LNCaP clone FGC (cell line): ENCODE data around the gene ALPG.
"Not testable (repeated sequence)": the region's sequence is repeated elsewhere in the genome, so short reads cannot be mapped to it uniquely, and the experiment has no call there.

ENCODE experiments used
- DNase-seq: peaks from one replicate; pipeline ENCODE4 v3.0.0-alpha.2; 2011; ENCODE audit warnings: low read depth
- H3K4me3 ChIP-seq: 2 replicates; pipeline ENCODE4 v1.5.1; 2011; ENCODE audit warnings: mild to moderate bottlenecking, low read depth, low read length, control low read depth
- CTCF ChIP-seq: IDR thresholded peaks from 2 replicates; pipeline ENCODE4 v1.5.1; 2012; ENCODE audit warnings: mild to moderate bottlenecking; ENCODE audit not compliant: control insufficient read depth, insufficient read depth; ENCODE audit errors: extremely low read depth

Gene ALPG

GRCh38 chr2:232444409-232445148 is 37.9 kb downstream of the ALPG start:
- no peak overlapping the region for H3K4me3 ChIP-seq
- peak; percentile 56 for TF ChIP-seq CTCF
- DNase-seq, result no peak

DNA sequence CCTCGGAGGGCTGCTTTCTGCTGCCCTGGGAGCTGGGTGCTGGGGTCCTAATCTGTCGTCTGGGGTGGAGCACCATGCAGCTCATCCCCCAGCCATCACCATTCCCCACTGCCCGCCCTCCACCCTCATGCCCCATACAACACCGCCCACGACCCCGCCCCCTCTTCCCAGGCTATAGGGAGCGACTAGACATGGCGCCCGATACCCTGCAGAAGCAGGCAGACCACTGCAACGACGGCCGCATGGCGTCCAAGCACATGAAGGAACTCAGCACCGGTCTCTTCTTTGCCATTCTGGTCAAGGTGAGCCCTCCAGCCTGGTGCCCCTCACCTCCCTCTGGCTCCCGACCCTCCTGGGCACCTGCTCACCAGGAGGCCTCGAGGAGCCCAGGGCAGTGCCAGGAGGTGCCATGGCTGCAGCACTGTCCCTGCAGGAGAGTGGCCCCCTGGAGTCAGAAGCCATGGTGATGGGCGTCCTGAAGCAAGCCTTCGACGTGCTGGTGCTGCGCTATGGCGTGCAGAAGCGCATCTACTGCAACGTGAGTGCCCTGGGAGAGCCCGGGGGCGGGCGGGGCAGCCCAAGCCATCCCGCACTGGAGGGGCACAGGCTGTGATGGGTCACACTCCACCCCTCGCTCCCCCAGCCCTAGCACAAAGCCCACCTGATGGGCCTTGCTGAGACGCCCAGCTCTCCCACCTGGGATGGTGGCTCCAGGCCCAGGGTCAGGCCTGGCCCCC is 38.7 kb downstream of the ALPG start:
- DNase-seq, H3K4me3 ChIP-seq: not testable (repeated sequence)

GRCh38 chr2:232446266-232446777 is 39.7 kb downstream of the ALPG start:
- not testable (repeated sequence) for DNase-seq, H3K4me3 ChIP-seq

DNA sequence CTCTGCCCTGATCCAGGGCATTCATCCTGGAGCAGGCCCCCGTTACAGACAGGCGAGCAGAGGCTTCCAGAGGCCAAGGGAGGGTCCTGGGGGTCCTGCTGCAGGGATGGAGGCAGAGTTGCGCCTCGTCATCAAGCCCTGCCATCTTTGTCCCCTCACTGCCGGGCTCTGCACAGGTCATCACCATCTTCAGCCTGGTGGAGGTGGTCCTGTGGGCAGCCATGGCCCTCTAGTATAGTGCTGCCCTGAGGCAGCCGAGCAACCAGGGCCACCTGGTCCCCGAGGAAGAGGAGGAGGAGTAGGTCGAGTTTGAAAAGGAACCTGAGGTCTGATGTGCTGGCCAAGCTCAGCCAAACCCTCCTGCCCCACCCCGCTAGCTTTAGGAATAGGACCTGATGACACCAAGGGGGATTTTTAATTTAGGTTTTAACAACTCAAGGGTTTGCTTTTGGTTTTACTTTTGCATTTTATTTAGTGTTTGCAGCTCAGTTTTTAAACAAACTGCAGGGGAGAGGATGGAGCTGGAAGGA is 40.5 kb downstream of the ALPG start:
- no peak overlapping the region for H3K4me3 ChIP-seq
- no peak for TF ChIP-seq CTCF
- no peak for DNase-seq

DNA sequence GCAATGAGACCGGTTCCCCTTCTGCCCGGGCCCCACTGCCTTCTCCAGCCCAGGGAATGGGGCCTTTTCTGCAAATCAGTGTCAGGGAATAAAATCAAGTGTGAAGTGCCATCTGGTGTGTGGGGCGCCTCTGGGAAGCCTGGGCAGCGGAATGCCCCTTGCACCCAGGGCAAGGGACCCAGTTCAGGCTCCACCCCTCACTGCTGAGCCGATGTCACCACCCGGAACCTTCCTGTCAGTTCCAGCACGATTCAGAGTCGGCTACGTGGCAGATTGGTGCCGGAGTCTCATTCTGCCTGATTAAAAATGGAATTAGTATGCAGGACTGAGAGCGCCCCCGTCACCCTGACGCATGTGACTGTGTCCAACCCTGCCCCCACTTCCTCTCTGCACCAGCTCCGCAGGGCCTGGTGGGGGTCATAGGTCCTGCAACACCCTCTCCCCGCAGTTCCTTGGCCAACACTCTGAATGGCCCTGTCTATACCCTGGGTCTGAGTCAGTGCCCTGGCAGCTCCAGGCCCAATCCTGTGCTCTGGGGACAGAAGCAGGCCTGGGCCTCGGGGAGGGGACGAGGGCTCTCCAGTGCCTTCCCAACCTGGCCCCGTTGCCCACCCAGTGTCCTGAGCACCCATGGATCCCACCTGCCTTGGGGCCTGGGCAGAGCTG is 41.1 kb downstream of the ALPG start:
- no peak for DNase-seq
- no peak for TF ChIP-seq CTCF
- no peak overlapping the region for H3K4me3 ChIP-seq

- TF ChIP-seq CTCF, result no peak
- H3K4me3 ChIP-seq, result no peak overlapping the region
These were observed 41.7 kb downstream of the ALPG start for GRCh38 chr2:232448304-232448690.

GRCh38 chr2:232449964-232450363 is 43.3 kb downstream of the ALPG start:
- no peak overlapping the region for H3K4me3 ChIP-seq
- no peak for DNase-seq
- TF ChIP-seq CTCF, result no peak

More at GRCh38 chr2:232448304-232448690, 41.7 kb downstream of the ALPG start:
- DNase-seq, result no peak

GRCh38 chr2:232451645-232452044 is 45.0 kb downstream of the ALPG start:
- not testable (repeated sequence) for DNase-seq

More at GRCh38 chr2:232451645-232452044, 45.0 kb downstream of the ALPG start:
- H3K4me3 ChIP-seq, result not testable (repeated sequence)
